HEK293 (cell line): ENCODE data around the gene KCNQ1.

Experiments
- GLI2 ChIP-seq: fragments of 450-650 bp; formaldehyde crosslinking; IDR thresholded peaks from 2 replicates; pipeline ENCODE4; 2017; ENCODE audit warnings: missing biosample characterization, missing genetic modification characterization, low read depth, borderline replicate concordance
- ZNF274 ChIP-seq, 2 experiments: fragments of 200-500 bp in 1 of 2; fragments of 450-650 bp in 1 of 2; sonication (Bioruptor generic) in 1 of 2; formaldehyde crosslinking in 1 of 2; IDR thresholded peaks; 2 replicates each; pipeline versions ENCODE4 v1.5.1 to v1.6.1; 2014 to 2016; ENCODE audit warnings: borderline replicate concordance in 1 of 2, inconsistent platforms in 1 of 2, low read length in 1 of 2, missing biosample characterization in 1 of 2, missing genetic modification characterization in 1 of 2
- ZNF292 ChIP-seq: fragments of 450-650 bp; formaldehyde crosslinking; IDR thresholded peaks from 2 replicates; pipeline ENCODE4 v1.5.1; 2016; ENCODE audit warnings: low read depth, missing biosample characterization, missing genetic modification characterization, borderline replicate concordance
- TF ChIP-seq, protein P1 (sequence below): sonication (generic); formaldehyde crosslinking; IDR thresholded peaks from 2 replicates; pipeline ENCODE4 v1.8.1; 2022; ENCODE audit warnings: mild to moderate bottlenecking, moderate library complexity, missing genetic modification reagents
- TF ChIP-seq, protein P2 (sequence below): fragments of 450-650 bp; formaldehyde crosslinking; IDR thresholded peaks from 2 replicates; pipeline ENCODE4 v1.5.1; 2017; ENCODE audit warnings: missing biosample characterization, mild to moderate bottlenecking, missing genetic modification characterization, moderate library complexity

DNA sequence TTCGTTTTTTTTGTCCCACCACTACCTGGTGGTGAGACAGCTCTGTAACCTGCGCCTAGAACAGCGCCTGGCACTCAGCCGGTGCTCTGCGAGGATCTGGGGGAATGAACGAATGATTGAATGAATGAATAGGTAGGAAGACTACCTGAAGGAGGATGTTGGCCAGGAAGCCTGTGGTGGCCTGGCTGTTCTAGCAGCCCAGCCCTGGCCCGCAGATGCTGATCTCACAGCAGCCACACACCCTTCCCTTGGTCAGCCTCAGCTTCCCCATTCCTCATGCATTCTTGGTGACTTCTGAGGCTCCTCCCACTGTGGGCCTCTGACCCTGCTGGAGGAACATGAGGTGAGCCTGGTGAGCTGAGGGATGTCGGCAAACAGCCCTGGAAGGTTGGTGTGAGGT is 4.2 kb upstream of the KCNQ1 start:
- TF ChIP-seq, protein P1, sequence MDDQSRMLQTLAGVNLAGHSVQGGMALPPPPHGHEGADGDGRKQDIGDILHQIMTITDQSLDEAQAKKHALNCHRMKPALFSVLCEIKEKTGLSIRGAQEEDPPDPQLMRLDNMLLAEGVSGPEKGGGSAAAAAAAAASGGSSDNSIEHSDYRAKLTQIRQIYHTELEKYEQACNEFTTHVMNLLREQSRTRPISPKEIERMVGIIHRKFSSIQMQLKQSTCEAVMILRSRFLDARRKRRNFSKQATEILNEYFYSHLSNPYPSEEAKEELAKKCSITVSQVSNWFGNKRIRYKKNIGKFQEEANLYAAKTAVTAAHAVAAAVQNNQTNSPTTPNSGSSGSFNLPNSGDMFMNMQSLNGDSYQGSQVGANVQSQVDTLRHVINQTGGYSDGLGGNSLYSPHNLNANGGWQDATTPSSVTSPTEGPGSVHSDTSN (CRISPR knock-in tag), result no peak
- no peak for TF ChIP-seq GLI2 (tag by site-specific recombination)
- TF ChIP-seq ZNF292 (tag by site-specific recombination), result no peak
- no peak for TF ChIP-seq ZNF274 (IDR thresholded peaks at IDR 0.05; ENCODE audit: low read length)
- no peak for TF ChIP-seq ZNF274 (tag by site-specific recombination; IDR thresholded peaks at IDR 0.05; ENCODE audit: borderline replicate concordance)
- TF ChIP-seq, protein P2, sequence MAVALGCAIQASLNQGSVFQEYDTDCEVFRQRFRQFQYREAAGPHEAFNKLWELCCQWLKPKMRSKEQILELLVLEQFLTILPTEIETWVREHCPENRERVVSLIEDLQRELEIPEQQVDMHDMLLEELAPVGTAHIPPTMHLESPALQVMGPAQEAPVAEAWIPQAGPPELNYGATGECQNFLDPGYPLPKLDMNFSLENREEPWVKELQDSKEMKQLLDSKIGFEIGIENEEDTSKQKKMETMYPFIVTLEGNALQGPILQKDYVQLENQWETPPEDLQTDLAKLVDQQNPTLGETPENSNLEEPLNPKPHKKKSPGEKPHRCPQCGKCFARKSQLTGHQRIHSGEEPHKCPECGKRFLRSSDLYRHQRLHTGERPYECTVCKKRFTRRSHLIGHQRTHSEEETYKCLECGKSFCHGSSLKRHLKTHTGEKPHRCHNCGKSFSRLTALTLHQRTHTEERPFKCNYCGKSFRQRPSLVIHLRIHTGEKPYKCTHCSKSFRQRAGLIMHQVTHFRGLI (tag by site-specific recombination), result no peak
